Peyer's patch (tissue), 4 donors: ENCODE data around the gene DNAJC8. TPM values are rescaled to one million over a fixed set of nuclear protein-coding genes. Genes with fewer than 3 reads are reported as not detected.

Source experiments
- DNase-seq, 3 donors: peaks; one replicate each; pipeline ENCODE4 v3.0.0-alpha.2; 2017 to 2019
- H3K27ac ChIP-seq, 4 donors: fragments of 200-600 bp; sonication (generic); one replicate each; pipeline ENCODE4 v1.5.1; 2016 to 2019
- H3K27me3 ChIP-seq, 2 donors: fragments of 200-600 bp; sonication (generic); one replicate each; pipeline ENCODE4 v1.5.1; 2019
- H3K36me3 ChIP-seq, 3 donors: fragments of 200-600 bp; sonication (generic); one replicate each; pipeline ENCODE4 v1.5.1; 2016 to 2019
- H3K4me1 ChIP-seq, 4 donors: fragments of 200-600 bp; sonication (generic); one replicate each; pipeline ENCODE4 v1.5.1; 2016 to 2019
- H3K4me3 ChIP-seq, 4 donors: fragments of 200-600 bp; sonication (generic); 1 replicate in 3 of 4; 2 replicates in 1 of 4; pipeline ENCODE4 v1.5.1; 2016 to 2019; ENCODE audit warnings: mild to moderate bottlenecking in 1 of 4
- H3K9me3 ChIP-seq, 4 donors: fragments of 200-600 bp; sonication (generic); one replicate each; pipeline ENCODE4 v1.5.1; 2016 to 2019; ENCODE audit warnings: mild to moderate bottlenecking in 1 of 4
- POLR2A ChIP-seq, 2 donors: fragments of 450-650 bp; IDR thresholded peaks; one replicate each; pipeline ENCODE4 v1.5.1; 2017; ENCODE audit warnings: antibody characterized with exemption in 2 of 2, mild to moderate bottlenecking in 2 of 2, moderate library complexity in 2 of 2
- total RNA-seq, 4 donors: library from RNA; depleted of rRNA; stranded (reverse); fragments of >200 nt; gene quantifications; one replicate each; pipeline ENCODE4 v1.1.0, GENCODE V29; 2016
- TF ChIP-seq, protein P1 (sequence below), 6 experiments: fragments of 450-650 bp in 4 of 6; fragments of 200-600 bp in 2 of 6; sonication (generic) in 1 of 6; IDR thresholded peaks; one replicate each; pipeline ENCODE4 v1.5.1; 2017 to 2019; ENCODE audit warnings: antibody characterized with exemption in 6 of 6, mild to moderate bottlenecking in 3 of 6, moderate library complexity in 1 of 6

The DNAJC8 gene
- total RNA-seq, 4 donors from 2014 or later: 25.9 to 52.8 (median 33.0) TPM

DNA sequence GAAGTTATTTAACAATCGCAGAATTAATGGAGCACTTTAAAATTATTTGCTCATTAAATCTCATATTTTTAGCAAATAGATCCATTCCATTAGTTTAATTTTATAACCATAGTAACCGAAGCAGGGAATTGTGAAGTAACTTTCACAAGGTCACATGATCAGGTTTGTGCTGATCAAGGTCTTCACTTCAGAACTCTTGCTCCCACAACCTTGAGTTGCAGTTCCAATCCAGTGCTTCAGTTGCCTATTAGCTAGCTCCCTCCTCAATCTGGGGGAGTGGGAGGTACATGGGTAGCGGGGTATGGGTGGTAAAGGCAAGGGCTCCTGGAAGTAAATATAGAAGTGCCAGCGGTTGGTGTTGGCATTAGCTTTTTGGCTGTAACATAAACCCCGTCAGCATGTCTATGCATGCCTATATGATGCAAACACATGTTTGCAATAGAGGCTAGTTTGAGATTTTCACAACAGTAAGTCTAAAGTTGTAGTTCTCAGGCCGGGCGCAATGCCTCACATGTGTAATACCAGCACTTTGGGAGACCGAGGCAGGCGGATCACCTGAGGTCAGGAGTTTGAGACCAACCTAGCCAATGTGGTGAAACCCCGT is 8.9 kb upstream of the DNAJC8 start:
- Histone ChIP-seq H3K9me3 (no peaks in the 10 kb centered on the region), H3K27ac (no peak overlapping the region), H3K4me1 (peaks cover 0 to 32% (median 11%) of the 10 kb centered on the region in 4 donors), H3K36me3 (peaks cover 0 to 10% (median 0%) of the 10 kb centered on the region in 3 donors), H3K4me3 (no peak overlapping the region), H3K27me3 (no peaks in the 10 kb centered on the region)
- TF ChIP-seq, protein P1, sequence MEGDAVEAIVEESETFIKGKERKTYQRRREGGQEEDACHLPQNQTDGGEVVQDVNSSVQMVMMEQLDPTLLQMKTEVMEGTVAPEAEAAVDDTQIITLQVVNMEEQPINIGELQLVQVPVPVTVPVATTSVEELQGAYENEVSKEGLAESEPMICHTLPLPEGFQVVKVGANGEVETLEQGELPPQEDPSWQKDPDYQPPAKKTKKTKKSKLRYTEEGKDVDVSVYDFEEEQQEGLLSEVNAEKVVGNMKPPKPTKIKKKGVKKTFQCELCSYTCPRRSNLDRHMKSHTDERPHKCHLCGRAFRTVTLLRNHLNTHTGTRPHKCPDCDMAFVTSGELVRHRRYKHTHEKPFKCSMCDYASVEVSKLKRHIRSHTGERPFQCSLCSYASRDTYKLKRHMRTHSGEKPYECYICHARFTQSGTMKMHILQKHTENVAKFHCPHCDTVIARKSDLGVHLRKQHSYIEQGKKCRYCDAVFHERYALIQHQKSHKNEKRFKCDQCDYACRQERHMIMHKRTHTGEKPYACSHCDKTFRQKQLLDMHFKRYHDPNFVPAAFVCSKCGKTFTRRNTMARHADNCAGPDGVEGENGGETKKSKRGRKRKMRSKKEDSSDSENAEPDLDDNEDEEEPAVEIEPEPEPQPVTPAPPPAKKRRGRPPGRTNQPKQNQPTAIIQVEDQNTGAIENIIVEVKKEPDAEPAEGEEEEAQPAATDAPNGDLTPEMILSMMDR (IDR thresholded peaks at IDR 0.05): no peak
- no peak for TF ChIP-seq POLR2A (IDR thresholded peaks at IDR 0.05)
- DNase-seq: no peak

DNA sequence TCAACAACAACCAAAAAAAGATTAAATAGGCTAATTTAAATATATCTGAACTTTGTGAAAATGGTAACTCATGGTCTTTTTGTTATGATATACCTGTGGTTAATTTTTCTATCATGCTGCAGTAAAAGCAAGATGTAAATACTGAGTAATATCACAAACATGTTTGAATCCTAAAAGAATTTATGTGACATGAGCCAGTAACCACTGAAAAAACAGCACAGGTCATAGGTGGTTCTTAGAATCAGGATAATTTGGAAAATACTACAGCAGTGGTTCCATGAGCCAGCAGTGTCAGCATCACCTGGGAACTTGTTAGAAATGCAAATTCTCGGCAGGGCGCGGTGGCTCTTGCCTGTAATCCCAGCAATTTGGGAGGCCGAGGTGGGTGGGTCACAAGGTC is 7.2 kb upstream of the DNAJC8 start:
- DNase-seq: no peak
- TF ChIP-seq, protein P1 (IDR thresholded peaks at IDR 0.05): no peak
- no peak for TF ChIP-seq POLR2A (IDR thresholded peaks at IDR 0.05)
- Histone ChIP-seq H3K4me1 (peaks cover 0 to 32% (median 8%) of the 10 kb centered on the region in 4 donors), H3K27me3 (no peaks in the 10 kb centered on the region), H3K9me3 (no peaks in the 10 kb centered on the region), H3K27ac (no peak overlapping the region), H3K36me3 (peaks cover 0 to 10% (median 0%) of the 10 kb centered on the region in 3 donors), H3K4me3 (no peak overlapping the region)

DNA sequence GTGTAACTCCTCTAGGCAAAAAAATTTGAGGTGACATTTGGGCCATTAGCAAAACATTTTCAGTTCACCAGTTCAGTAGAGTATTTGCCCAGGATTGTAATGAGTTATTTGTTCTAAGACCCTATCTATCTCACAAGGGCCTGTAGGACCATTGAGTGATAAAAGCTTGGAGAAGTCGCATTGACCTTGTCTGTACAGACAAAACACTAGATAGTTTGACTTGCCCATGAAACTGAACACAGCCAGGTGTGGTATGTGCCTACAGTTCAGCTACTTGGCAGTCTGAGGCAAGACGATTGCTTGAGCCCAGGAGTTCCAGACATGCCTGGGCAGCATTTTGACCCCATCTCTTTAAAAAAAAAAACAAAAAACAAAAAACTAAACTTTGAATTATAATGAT is 6.2 kb upstream of the DNAJC8 start:
- TF ChIP-seq POLR2A (IDR thresholded peaks at IDR 0.05): no peak
- TF ChIP-seq, protein P1 (IDR thresholded peaks at IDR 0.05): no peak
- DNase-seq: no peak

DNA sequence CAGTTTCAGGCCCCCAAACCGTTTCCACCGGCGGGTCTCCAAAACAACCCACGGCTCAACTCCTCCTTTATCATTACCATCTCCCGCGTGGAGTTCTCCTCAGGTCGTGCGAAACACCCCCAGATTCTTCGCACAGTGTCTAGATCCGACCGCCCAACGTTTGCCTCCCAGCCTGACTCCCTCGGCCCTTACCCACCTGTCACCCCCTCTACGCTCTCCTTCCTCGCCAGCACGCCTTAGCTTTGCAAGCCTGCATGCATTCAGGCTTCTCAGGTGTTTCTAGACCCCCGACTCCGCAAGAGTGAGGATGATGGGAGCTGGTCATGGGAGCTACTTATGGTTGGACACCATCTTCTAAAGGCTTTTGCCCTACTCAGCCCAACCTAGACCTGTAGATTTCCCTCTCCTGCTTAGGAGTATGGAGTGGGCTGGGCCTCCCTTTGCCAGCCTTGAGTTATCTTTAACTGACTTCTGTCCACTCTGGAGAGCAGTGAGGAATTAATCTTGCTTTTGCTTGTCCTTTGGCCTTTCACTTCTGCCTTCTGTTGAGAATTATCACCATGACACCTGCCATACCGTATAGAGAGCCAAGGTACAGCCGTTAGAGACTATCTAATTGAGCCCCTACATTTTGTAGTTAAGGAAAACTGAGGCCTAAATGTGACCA is 4.0 kb upstream of the DNAJC8 start:
- no peak for DNase-seq
- H3K9me3 ChIP-seq: no peaks in the 10 kb centered on the region
- TF ChIP-seq, protein P1 (IDR thresholded peaks at IDR 0.05): no peak
- TF ChIP-seq POLR2A (IDR thresholded peaks at IDR 0.05): no peak

More for the DNA sequence above, 6.2 kb upstream of the DNAJC8 start:
- Histone ChIP-seq H3K27ac (no peak overlapping the region), H3K4me1 (peaks cover 0 to 22% (median 6%) of the 10 kb centered on the region in 4 donors), H3K36me3 (peaks cover 0 to 10% (median 0%) of the 10 kb centered on the region in 3 donors), H3K9me3 (no peaks in the 10 kb centered on the region), H3K4me3 (no peak overlapping the region), H3K27me3 (no peaks in the 10 kb centered on the region)

DNA sequence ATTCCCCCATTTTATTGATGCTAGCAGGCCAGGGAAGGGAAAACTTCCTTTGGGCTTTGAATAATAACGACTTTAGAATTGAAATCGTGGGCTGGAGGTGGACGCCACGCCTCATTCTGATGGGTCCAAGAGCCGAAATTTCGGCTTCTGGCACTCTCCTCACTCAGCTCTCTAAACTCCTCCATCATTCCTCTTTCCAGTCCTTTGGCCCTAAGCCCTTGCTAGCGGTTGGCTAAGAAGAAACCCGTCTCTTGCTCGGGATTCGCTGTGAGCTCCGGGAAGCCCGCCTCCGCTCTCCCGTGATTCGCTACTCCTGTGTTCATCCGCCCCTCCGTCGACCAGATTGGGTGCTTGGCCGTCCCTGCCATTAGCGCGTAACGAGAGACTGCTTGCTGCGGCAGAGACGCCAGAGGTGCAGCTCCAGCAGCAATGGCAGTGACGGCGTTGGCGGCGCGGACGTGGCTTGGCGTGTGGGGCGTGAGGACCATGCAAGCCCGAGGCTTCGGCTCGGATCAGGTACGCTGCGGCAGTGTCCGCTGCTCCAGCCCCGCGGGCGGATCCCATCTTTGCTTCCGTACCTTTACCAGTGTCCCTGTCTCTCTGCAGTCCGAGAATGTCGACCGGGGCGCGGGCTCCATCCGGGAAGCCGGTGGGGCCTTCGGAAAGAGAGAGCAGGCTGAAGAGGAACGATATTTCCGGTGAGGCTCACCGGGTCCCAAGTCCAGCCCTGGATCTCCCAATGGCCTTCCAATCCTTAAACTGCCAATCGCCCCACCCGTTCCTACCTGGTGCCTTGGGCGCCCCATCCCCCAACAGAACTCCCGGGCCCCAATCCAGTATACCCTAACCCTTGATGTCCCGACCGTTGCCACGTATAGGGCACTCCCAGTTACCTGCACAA is 3.2 kb upstream of the DNAJC8 start, which contains the start of gene ATP5IF1:
ATP5IF1 (plus strand) TSS at position 370 of the 901 bp plus-strand sequence; CDS start at position 430, 60 bp downstream.
- Histone ChIP-seq H3K36me3 (peaks cover 0 to 10% (median 0%) of the 10 kb centered on the region in 3 donors), H3K4me1 (peaks cover 0 to 28% (median 10%) of the 10 kb centered on the region in 4 donors), H3K9me3 (no peaks in the 10 kb centered on the region), H3K27me3 (no peaks in the 10 kb centered on the region), H3K27ac (peak within 1 kb of the TSS; percentile 88 to 98 (median 96)), H3K4me3 (peak within 1 kb of the TSS; percentile 89 to 96 (median 91))
- TF ChIP-seq POLR2A (IDR thresholded peaks at IDR 0.05): peak; percentile 88 to 96
- TF ChIP-seq, protein P1 (IDR thresholded peaks at IDR 0.05): no peak
- DNase-seq: peak; percentile 96 to 99 (median 96)

More for the DNA sequence above, 4.0 kb upstream of the DNAJC8 start:
- peaks cover 0 to 10% (median 0%) of the 10 kb centered on the region in 3 donors for H3K36me3 ChIP-seq
- H3K27ac ChIP-seq: peak overlapping the region; percentile 88 to 98 (median 96)
- peaks cover 0 to 20% (median 6%) of the 10 kb centered on the region in 4 donors for H3K4me1 ChIP-seq
- peak overlapping the region; percentile 89 to 96 (median 91) for H3K4me3 ChIP-seq
- no peaks in the 10 kb centered on the region for H3K27me3 ChIP-seq
